Spleen (tissue), 11 donors: ENCODE measurements around the gene SYNPR. TPM values are rescaled to one million over a fixed set of nuclear protein-coding genes. Genes with fewer than 3 reads are reported as not detected.

ENCODE experiments used
- DNase-seq: peaks from one replicate; pipeline ENCODE4 v3.0.0-alpha.2; 2020
- H3K27ac ChIP-seq, 8 donors: fragments of 200-600 bp; sonication (generic) in 7 of 8; 1 replicate in 4 of 8; 2 replicates in 4 of 8; pipeline versions ENCODE4 v1.5.0 to v1.8.0; 2016 to 2021; ENCODE audit warnings: inconsistent platforms in 4 of 8, mild to moderate bottlenecking in 4 of 8, moderate library complexity in 1 of 8
- H3K27me3 ChIP-seq, 7 donors: fragments of 200-600 bp; sonication (generic) in 6 of 7; replicated peaks in 1 of 7; 1 replicate in 4 of 7; 2 replicates in 3 of 7; pipeline versions ENCODE4 v1.5.0 to v1.8.0; 2016 to 2021; ENCODE audit warnings: inconsistent platforms in 3 of 7, mild to moderate bottlenecking in 1 of 7
- H3K36me3 ChIP-seq, 6 donors: fragments of 200-600 bp; sonication (generic) in 5 of 6; 1 replicate in 4 of 6; 2 replicates in 2 of 6; pipeline versions ENCODE4 v1.5.0 to v1.8.0; 2016 to 2021; ENCODE audit warnings: inconsistent platforms in 2 of 6
- H3K4me1 ChIP-seq, 6 donors: fragments of 200-600 bp; sonication (generic) in 5 of 6; 1 replicate in 3 of 6; 2 replicates in 3 of 6; pipeline versions ENCODE4 v1.5.0 to v1.8.0; 2016 to 2021; ENCODE audit warnings: inconsistent platforms in 3 of 6
- H3K4me3 ChIP-seq, 8 donors: fragments of 200-600 bp; sonication (generic) in 7 of 8; 1 replicate in 4 of 8; 2 replicates in 4 of 8; pipeline versions ENCODE4 v1.5.0 to v1.8.0; 2016 to 2021; ENCODE audit warnings: inconsistent platforms in 4 of 8, mild to moderate bottlenecking in 4 of 8, moderate library complexity in 2 of 8
- H3K9me3 ChIP-seq, 8 donors: fragments of 200-600 bp; sonication (generic) in 7 of 8; 1 replicate in 4 of 8; 2 replicates in 4 of 8; pipeline versions ENCODE4 v1.5.0 to v1.8.0; 2016 to 2021; ENCODE audit warnings: inconsistent platforms in 4 of 8
- POLR2A ChIP-seq, 3 donors: fragments of 450-650 bp; IDR thresholded peaks; one replicate each; pipeline ENCODE4 v1.5.1; 2017; ENCODE audit warnings: antibody characterized with exemption in 3 of 3, mild to moderate bottlenecking in 1 of 3
- POLR2AphosphoS5 ChIP-seq, 3 donors: sonication (generic); formaldehyde crosslinking; IDR thresholded peaks; one replicate each; pipeline ENCODE4 v1.5.1; 2017; ENCODE audit warnings: antibody characterized with exemption in 3 of 3
- WGBS, 5 donors: extraction: QIAGEN DNeasy Blood & Tissue Kit in 3 of 5; methylation state at CpG; one replicate each; pipeline versions ENCODE4 v1.1.5 to v1.1.7; 2013 to 2018; 5-methylcytosine and 5-hydroxymethylcytosine counted together
- intact Hi-C: fragments of 100-400 bp; cut with DNase I; formaldehyde crosslinking; loops from one replicate; pipeline ENCODE4 v1.15.0; 2023; ENCODE audit warnings: low total_unique reads
- polyA plus RNA-seq, 3 donors: library from polyadenylated mRNA; stranded (reverse); fragments of 200-250 nt; gene quantifications; one replicate each; pipeline ENCODE4 v1.2.1, GENCODE V29; 2013
- total RNA-seq, 7 donors: library from RNA; depleted of rRNA in 3 of 7; stranded (reverse); fragments of >200 nt in 3 of 7; fragmentation: NEBNext Ultra II Directional in 4 of 7; extraction: Animal tissue kit (Norgen Biotek cat#: 25700) in 4 of 7; gene quantifications; one replicate each; pipeline versions ENCODE4 v1.1.0 to v1.2.1, GENCODE V29; 2016 to 2021
- TF ChIP-seq, protein P1 (sequence below), 11 experiments: fragments of 200-600 bp in 7 of 11; fragments of 450-650 bp in 4 of 11; sonication (generic) in 4 of 11; IDR thresholded peaks in 8 of 11; conservative IDR thresholded peaks in 3 of 11; 1 replicate in 7 of 11; 2 replicates in 4 of 11; pipeline versions ENCODE4 v1.4.0 to v1.8.0; 2016 to 2021; ENCODE audit warnings: antibody characterized with exemption in 11 of 11, inconsistent platforms in 4 of 11, mild to moderate bottlenecking in 1 of 11
- donor health status: healthy with polysubstance abuse.
- donor health status: DM: no; HTN: no; CAD: no; lungs with moderate emphysema.
- donor health status: DM: no; HTN: no; CAD: no.
- donor health status: Bipolar disorder and iron deficiency.
- donor health status: healthy.
- donor health status: DM: no; HTN: no; CAD: no.
- donor health status: DM: yes; HTN: yes; CAD: no.

SYNPR gene
- total and polyA plus RNA-seq, 10 donors: not detected

DNA sequence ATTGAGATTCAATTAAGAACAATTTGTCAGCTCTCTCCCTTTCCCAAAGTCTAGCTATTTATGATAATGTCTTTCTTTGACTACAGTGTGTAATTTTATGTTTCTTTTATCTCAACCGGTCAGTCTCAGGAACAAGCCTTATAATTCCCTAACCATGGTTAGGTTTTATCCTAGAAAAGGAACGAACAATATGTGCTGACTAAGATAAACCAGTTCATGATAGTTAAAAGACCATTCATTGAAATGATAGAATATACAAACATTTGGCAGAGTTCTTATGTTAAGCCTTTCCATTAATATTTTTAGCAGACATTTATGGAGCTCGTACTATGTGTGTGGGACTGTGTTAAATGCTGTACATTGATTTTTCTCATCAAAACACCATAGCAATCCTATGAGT lies 106.3 kb downstream of the SYNPR start:
- peaks cover 0 to 4% (median 0%) of the 10 kb centered on the region in 7 donors for H3K27me3 ChIP-seq
- 66 to 87% (median 82%) methylated on average over 3 of the region's 3 CpGs for WGBS, 5 donors
- intact Hi-C loops: no loop called here
- H3K27ac ChIP-seq: no peak overlapping the region
- DNase-seq: no peak
- no peak overlapping the region for H3K4me3 ChIP-seq
- H3K4me1 ChIP-seq: no peaks in the 10 kb centered on the region
- H3K9me3 ChIP-seq: no peaks in the 10 kb centered on the region
- TF ChIP-seq POLR2A (IDR thresholded peaks at IDR 0.05): no peak
- no peaks in the 10 kb centered on the region for H3K36me3 ChIP-seq

DNA sequence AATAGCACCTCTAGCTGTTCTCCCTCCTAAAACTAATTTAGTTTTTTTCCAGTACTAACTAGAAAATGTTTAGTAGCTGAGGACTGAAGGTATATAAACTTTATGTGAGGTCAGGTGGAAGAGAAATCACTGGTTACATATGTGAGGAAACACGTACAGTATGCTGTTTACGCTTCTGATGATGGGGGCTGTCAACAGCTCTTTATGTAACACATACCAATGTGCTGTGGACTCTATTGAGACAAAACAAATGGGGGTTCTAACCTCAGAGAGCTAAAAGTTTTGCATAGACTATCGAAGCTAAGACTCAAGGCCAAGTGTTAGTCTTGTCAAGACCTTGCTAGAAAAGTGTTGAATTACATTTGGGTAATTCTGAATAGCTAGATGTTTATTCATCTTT lies 107.5 kb downstream of the SYNPR start:
- Histone ChIP-seq H3K9me3 (no peaks in the 10 kb centered on the region), H3K36me3 (no peaks in the 10 kb centered on the region), H3K4me3 (no peak overlapping the region), H3K27ac (no peak overlapping the region), H3K27me3 (peaks cover 0 to 9% (median 0%) of the 10 kb centered on the region in 7 donors), H3K4me1 (no peaks in the 10 kb centered on the region)
- no peak for DNase-seq
- TF ChIP-seq POLR2A (IDR thresholded peaks at IDR 0.05) (no peak), POLR2AphosphoS5 (IDR thresholded peaks at IDR 0.05) (no peak)
- TF ChIP-seq, protein P1, sequence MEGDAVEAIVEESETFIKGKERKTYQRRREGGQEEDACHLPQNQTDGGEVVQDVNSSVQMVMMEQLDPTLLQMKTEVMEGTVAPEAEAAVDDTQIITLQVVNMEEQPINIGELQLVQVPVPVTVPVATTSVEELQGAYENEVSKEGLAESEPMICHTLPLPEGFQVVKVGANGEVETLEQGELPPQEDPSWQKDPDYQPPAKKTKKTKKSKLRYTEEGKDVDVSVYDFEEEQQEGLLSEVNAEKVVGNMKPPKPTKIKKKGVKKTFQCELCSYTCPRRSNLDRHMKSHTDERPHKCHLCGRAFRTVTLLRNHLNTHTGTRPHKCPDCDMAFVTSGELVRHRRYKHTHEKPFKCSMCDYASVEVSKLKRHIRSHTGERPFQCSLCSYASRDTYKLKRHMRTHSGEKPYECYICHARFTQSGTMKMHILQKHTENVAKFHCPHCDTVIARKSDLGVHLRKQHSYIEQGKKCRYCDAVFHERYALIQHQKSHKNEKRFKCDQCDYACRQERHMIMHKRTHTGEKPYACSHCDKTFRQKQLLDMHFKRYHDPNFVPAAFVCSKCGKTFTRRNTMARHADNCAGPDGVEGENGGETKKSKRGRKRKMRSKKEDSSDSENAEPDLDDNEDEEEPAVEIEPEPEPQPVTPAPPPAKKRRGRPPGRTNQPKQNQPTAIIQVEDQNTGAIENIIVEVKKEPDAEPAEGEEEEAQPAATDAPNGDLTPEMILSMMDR (IDR thresholded peaks at IDR 0.05 in 8 of 11, conservative IDR thresholded peaks at IDR 0.05 in 3 of 11): no peak
- intact Hi-C loops: no loop called here
- 56 to 79% (median 62%) methylated on average over 3 of the region's 3 CpGs for WGBS, 5 donors

DNA sequence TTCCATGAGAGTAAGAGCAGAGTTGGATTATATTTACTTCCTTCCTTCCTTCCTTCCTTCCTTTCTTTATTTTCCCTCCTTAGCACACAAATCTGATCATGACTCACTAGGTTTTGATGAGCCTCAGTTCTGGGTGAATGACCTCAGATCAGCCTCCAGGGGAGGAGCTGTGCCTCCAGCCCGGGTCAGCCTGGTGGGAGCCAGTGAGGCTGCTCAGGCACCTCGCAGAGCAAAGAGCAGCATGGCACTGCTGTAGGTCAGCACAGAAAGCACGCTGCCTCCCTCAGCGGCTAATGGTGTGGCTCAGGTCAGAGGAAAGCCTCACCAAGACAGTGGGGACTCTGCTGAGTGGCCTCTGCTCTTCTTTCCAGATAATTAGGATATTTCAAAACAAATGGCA lies 108.5 kb downstream of the SYNPR start:
- no peak for DNase-seq
- Histone ChIP-seq H3K27me3 (peaks cover 0 to 14% (median 0%) of the 10 kb centered on the region in 7 donors), H3K4me1 (no peaks in the 10 kb centered on the region), H3K4me3 (no peak overlapping the region), H3K27ac (no peak overlapping the region), H3K9me3 (no peaks in the 10 kb centered on the region), H3K36me3 (no peaks in the 10 kb centered on the region)
- WGBS, 5 donors: 47 to 57% (median 52%) methylated on average over 4 of the region's 4 CpGs
- intact Hi-C loops: no loop called here
- TF ChIP-seq, protein P1 (IDR thresholded peaks at IDR 0.05 in 8 of 11, conservative IDR thresholded peaks at IDR 0.05 in 3 of 11): no peak
- no peak for TF ChIP-seq POLR2A (IDR thresholded peaks at IDR 0.05)
- no peak for TF ChIP-seq POLR2AphosphoS5 (IDR thresholded peaks at IDR 0.05)

DNA sequence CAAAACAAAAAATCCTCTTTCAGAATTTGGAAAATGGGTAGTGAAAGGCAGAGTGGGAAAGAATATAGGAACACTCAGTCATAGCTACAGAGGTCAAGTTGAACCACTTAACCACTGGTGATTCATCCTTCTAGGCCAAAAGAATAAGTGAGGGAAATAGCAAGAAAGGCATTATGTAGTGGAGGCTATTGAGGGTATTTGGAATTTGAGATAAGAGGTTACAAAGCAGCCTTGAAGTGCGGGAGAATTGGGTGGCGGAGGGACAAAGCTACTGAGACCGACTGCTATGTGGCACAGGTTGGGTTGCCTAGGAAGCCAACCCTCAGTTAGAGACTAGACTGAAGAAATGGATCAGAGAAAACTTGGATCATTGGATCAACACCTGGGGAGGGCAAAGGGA lies 109.5 kb downstream of the SYNPR start:
- no peak overlapping the region for H3K4me3 ChIP-seq
- no peak for DNase-seq
- no peaks in the 10 kb centered on the region for H3K36me3 ChIP-seq
- no peaks in the 10 kb centered on the region for H3K9me3 ChIP-seq
- no peaks in the 10 kb centered on the region for H3K4me1 ChIP-seq
- WGBS, 5 donors: 67 to 81% (median 76%) methylated on average over 3 of the region's 3 CpGs
- no peak overlapping the region for H3K27ac ChIP-seq
- no peak for TF ChIP-seq POLR2A (IDR thresholded peaks at IDR 0.05)
- TF ChIP-seq, protein P1 (IDR thresholded peaks at IDR 0.05 in 8 of 11, conservative IDR thresholded peaks at IDR 0.05 in 3 of 11): no peak
- intact Hi-C loops: no loop called here
- H3K27me3 ChIP-seq: peaks cover 0 to 14% (median 0%) of the 10 kb centered on the region in 7 donors

DNA sequence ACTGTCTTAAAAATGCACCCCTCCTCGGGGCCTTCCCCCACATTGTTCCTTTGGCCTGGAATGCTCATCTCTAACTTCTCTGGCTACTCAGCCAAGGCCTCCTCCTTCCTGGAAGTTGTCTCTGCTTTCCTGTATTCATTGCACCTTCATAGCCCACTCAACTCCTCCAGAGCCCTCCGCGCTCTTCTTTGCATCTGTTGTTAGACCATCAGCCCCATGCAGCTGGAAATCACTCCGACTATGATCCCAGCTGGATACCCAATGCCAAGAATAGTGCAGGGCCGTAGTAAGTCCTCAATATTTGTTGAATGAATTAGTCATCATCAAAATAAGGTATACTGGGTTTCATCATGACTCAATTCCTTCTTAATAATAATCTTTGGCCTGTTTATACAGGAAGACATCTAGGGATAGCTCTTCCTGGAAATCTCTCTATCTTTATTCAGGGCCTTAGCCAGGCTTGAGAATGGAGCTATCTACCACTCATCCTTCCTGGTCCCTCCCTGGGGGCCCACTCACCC lies 112.7 kb downstream of the SYNPR start:
- TF ChIP-seq, protein P1 (IDR thresholded peaks at IDR 0.05 in 8 of 11, conservative IDR thresholded peaks at IDR 0.05 in 3 of 11): no peak
- TF ChIP-seq POLR2AphosphoS5 (IDR thresholded peaks at IDR 0.05) (no peak), POLR2A (IDR thresholded peaks at IDR 0.05) (no peak)
- Histone ChIP-seq H3K4me3 (no peak overlapping the region), H3K9me3 (no peaks in the 10 kb centered on the region), H3K4me1 (no peaks in the 10 kb centered on the region), H3K27me3 (peaks cover 0 to 10% (median 0%) of the 10 kb centered on the region in 7 donors), H3K36me3 (no peaks in the 10 kb centered on the region), H3K27ac (no peak overlapping the region)
- intact Hi-C loops: no loop called here
- 67 to 82% (median 71%) methylated on average over 5 of the region's 5 CpGs for WGBS, 5 donors
- DNase-seq: no peak
